NCI-H69 (cell line): ENCODE measurements around the gene ZNF580.

ENCODE experiments used
- DNase-seq: peaks from one replicate; lab custom pipeline; 2025; lab: John Stamatoyannopoulos, UW

Gene ZNF580

GRCh38 chr19:55606471-55606787 lies 34.4 kb upstream of the ZNF580 start:
- DNase-seq = no peak

- DNase-seq = no peak
Measured at GRCh38 chr19:55606817-55607216, 34.0 kb upstream of the ZNF580 start.

GRCh38 chr19:55609326-55609725 lies 31.5 kb upstream of the ZNF580 start:
- no peak for DNase-seq

GRCh38 chr19:55611300-55611982 lies 29.4 kb upstream of the ZNF580 start:
- no peak for DNase-seq

GRCh38 chr19:55611983-55612645 lies 28.7 kb upstream of the ZNF580 start:
- DNase-seq = no peak

GRCh38 chr19:55613396-55613795 lies 27.4 kb upstream of the ZNF580 start:
- no peak for DNase-seq

- DNase-seq = no peak
Measured at GRCh38 chr19:55613930-55614710, 26.7 kb upstream of the ZNF580 start.

GRCh38 chr19:55614711-55615542 lies 25.9 kb upstream of the ZNF580 start:
- DNase-seq = no peak

- DNase-seq = no peak
Measured at GRCh38 chr19:55615543-55616394, 25.0 kb upstream of the ZNF580 start.

- no peak for DNase-seq
Measured at GRCh38 chr19:55616395-55616875, 24.4 kb upstream of the ZNF580 start.

- DNase-seq = no peak
Measured at GRCh38 chr19:55617426-55617825, 23.4 kb upstream of the ZNF580 start.

GRCh38 chr19:55618426-55618825 lies 22.4 kb upstream of the ZNF580 start:
- no peak for DNase-seq

GRCh38 chr19:55619286-55619685 lies 21.5 kb upstream of the ZNF580 start:
- DNase-seq = no peak

GRCh38 chr19:55620410-55621204 lies 20.2 kb upstream of the ZNF580 start:
- DNase-seq = no peak

GRCh38 chr19:55621205-55621672 lies 19.6 kb upstream of the ZNF580 start:
- no peak for DNase-seq

- no peak for DNase-seq
Measured at GRCh38 chr19:55621673-55622231, 19.1 kb upstream of the ZNF580 start.

- DNase-seq = no peak
Measured at GRCh38 chr19:55622242-55622969, 18.4 kb upstream of the ZNF580 start.

GRCh38 chr19:55623130-55623529 lies 17.7 kb upstream of the ZNF580 start:
- no peak for DNase-seq

GRCh38 chr19:55623561-55623960 lies 17.2 kb upstream of the ZNF580 start:
- no peak for DNase-seq
